ENCODE measurements around the gene SPTBN5.

- no peak for TF ChIP-seq POLR2A (IDR thresholded peaks at IDR 0.05; ENCODE audit: low read length)
- no peak for TF ChIP-seq GATA1 (IDR thresholded peaks at IDR 0.05; ENCODE audit: low read depth, low read length)
These were observed 15.5 kb downstream of the SPTBN5 start for GRCh38 chr15:41878355-41878699.

Data from erythroblast (primary cell).